ENCODE results near the gene FN1. TPM values are rescaled to one million over a fixed set of nuclear protein-coding genes. Genes with fewer than 3 reads are reported as not detected.

FN1 gene
- total RNA-seq, 1 experiment from 2014 or later, result 11.1 TPM

Other genes with a start within 250 kb of the FN1 start
- 173 TPM for gene ATIC, start 124.0 kb downstream of the FN1 start, total RNA-seq (2021; ENCODE audit: unreplicated experiment)